ENCODE measurements around the gene FGF1.

DNA sequence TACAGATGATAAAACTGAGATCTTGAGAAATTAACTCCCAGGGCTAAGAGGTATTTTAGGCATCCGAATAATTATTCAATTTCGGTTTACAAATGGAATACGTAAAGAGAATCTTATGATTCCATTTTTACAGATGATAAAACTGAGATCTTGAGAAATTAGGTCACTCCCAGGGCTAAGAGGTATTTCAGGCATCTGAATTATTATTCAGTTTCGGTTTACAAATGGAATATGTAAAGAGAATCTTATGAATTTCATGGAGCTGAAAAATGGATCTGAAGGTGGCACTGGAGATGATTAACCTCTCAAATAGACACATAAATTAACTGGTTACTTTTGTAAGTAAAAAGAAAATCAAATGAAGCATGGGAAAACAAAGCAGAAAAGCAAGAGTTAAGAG is 44.2 kb downstream of the FGF1 start:
- TF ChIP-seq POLR2A (IDR thresholded peaks at IDR 0.05; ENCODE audit: low read length) (no peak), GATA1 (IDR thresholded peaks at IDR 0.05; ENCODE audit: low read depth, low read length) (no peak)

All from erythroblast (primary cell).